HG02943 (cell line): ENCODE results near the gene TYR.
"Not testable (repeated sequence)": the region's sequence is repeated elsewhere in the genome, so short reads cannot be mapped to it uniquely, and the experiment has no call there.

Experiments used
- ATAC-seq: cut with Tn5 transposase; IDR thresholded peaks from one replicate; pipeline ENCODE4 v1.9.1; 2021; ENCODE audit warnings: mild to moderate bottlenecking, low read depth, moderate library complexity; ENCODE audit not compliant: unreplicated experiment

The TYR gene

GRCh38 chr11:89340450-89340849 lies 162.8 kb downstream of the TYR start:
- ATAC-seq, result not testable (repeated sequence)

GRCh38 chr11:89342880-89343572 lies 165.4 kb downstream of the TYR start:
- ATAC-seq, result not testable (repeated sequence)
